NCI-H1092 (cell line): ENCODE measurements around the gene MED23.
"Not testable (repeated sequence)": the region's sequence is repeated elsewhere in the genome, so short reads cannot be mapped to it uniquely, and the experiment has no call there.

Source experiments
- DNase-seq: peaks from one replicate; lab custom pipeline; 2025; lab: John Stamatoyannopoulos, UW

Gene MED23

DNA sequence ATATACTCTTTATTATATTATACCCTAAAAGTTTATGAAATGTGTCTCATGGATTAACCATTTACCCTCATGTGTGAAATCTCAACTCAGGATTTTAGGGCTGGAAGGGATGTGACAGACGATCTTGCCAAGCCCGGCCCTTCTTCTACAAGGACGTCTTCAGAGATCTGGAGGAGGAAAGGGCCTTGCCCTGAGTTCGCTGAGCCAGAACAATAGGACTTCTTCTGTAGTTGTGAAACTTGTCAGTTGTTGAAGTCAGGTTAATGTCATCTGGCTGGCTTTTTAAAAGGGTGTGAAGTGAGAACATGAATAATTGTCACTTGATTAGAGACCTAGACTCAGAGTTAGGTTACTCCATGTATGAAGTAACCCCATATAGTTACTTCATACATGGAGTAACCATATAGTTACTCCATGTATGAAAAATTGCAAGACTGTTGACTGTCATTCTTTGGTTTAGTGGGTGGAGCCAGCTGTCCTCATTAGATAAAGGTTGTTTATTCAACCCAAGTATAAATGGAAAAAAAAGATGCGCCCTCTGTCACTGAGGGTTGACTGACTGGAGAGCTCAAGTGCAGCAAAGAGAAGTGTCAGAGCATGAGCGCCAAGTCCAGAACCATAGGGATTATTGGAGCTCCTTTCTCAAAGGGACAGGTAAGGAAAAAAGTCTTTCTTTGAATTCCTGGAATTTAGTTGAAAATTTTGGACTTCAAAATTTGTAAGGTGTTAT is 55.2 kb downstream of the MED23 start, which contains the start of gene ARG1:
Gene ARG1, plus strand, starts transcription at position 541 of the 730 bp plus-strand sequence. Its CDS starts 57 bp downstream, at position 598.
- DNase-seq = no peak

DNA sequence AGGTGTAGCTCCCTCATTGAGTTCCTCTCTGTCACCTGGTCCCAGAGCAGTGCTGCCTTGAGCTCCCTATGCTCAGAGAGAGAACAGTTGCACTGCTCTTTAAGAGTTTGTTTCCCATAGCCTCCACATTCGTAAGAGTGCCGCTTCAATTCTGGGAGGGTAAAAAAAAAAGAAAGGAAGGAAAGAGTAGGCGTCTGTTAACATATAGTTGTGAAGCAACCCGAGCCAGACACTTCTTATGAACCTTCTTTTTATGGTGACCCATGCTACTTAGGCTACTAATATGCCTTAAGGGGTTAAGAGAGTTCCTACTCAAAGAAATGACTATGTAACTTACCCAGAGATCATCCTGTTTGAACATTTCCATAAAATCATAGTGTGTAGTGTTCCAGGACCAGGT is 59.3 kb downstream of the MED23 start:
- no peak for DNase-seq

DNA sequence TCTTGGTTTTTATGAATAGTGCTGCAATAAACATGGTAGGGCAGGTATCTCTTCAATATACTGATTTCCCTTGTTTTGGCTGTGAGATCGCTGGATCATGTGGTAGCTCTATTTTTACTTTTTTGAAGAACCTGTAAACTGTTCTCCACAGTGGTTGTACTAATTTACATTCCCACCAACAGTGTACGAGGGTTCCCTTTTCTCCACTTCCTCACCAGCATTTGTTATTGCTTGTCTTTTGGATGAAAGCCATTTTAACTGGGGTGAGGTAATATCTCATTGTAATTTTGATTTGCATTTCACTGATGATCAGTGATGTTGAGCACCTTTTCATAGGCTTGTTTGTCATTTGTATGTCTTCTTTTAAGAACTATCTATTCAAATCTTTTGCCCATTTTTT is 63.0 kb downstream of the MED23 start:
- DNase-seq = no peak

DNA sequence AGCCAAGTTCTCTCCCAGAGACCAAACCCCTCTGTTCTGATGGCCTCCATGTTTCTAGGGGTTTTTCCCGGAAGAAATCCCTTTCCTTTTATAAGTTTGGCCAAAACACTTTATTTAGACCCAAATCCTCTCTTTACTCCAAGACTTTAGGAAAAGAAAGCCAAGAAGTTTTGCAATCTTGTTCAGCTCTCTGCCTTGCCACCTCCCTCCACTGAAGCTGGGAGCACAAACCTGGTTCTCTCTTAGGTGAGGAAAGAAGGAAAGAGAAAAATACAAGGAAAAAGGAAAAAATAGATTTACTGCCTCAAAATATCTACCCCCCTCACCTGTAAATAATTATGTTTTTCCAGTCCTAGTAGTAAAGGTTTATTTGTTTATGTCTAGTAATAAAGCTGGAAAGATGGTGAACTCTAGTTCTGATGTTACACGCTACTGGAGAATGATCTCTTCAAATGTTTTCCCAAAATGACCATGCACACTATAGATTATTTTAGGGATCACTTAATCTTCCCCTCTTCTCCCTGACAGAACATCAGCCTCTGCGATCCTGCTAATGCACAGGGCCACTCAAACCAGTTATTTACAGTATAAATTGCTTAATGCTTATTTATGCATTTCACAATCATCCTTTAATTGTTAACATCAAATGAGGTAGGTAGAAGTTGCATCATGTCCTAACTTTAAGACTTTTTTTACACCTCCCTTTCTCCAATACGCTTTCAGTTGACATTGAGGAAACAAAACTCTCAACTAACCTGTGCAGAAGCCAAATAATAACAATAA is 65.9 kb downstream of the MED23 start:
- DNase-seq = no peak

DNA sequence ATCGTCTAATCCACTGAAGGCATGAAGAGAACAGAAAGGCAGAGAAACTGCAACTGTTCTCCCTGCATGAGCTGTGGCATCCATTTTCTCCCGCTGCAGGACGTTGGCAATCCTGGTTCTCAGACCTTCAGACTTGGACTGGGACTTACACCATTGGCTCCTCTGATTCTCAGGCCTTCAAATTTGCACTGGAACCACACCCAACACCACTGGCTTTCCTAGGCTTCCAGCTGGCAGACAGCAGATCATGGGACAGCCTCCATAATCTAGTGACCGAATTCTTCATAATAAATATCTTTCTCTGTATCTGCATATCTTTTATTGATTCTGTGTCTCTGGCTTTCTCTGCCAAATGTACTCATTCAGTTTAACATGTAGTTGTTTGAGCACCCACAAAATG is 69.1 kb downstream of the MED23 start:
- no peak for DNase-seq

DNA sequence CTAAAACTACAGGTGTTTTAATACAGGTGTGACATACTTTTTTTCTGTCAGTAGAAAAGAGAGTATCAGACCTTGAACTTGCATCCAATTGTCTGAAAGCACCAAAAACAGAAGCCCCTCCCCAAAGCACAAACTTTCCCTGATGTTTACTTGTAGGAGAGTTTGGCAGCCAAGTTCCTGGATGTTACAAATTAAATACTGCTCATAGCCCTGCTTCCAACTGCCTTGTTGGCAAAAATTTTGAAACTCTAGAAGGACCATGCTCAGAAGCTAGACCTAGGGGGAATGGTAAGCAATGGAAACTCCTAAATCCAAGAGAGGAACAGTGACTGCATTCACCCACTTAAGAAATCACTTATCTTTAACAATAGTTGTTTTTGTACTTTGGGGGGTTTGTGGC is 72.0 kb downstream of the MED23 start:
- DNase-seq = no peak

DNA sequence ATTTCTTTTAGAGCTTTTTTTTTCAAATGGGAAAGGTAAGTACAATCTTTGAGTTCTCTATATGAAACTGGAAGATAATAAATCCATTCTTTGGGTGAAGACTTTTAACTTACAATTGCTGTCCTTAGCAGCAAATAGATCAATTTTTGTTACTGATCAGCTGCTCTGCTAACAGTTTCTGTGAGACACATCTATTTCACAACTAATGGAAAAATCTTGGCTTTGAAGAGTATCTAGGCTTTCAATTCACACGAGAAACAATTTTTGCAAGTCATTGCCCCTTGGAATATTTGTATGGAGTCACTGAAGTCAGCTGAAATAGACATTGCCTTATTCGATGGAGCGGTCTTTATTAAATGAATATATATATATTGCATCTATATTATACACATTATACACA is 75.5 kb downstream of the MED23 start:
- no peak for DNase-seq

DNA sequence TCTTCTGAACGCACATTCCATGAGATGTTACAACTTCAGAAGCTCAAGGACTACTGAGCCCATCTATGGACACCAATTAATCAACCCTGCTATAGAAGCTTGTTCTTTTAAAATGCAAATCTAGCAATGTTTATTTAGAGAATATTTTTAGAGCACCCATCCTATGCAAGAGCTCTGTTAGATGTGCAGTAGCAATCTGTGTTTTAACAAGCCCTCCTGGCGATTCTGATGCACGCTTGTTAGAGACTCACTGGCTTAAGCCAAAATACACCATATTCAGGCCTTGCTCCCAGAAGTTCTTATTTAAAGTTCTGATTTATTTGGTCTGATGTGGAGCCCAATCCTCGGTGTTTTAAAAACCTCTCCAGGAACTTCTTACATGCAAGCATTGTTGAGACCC is 76.1 kb downstream of the MED23 start:
- no peak for DNase-seq

DNA sequence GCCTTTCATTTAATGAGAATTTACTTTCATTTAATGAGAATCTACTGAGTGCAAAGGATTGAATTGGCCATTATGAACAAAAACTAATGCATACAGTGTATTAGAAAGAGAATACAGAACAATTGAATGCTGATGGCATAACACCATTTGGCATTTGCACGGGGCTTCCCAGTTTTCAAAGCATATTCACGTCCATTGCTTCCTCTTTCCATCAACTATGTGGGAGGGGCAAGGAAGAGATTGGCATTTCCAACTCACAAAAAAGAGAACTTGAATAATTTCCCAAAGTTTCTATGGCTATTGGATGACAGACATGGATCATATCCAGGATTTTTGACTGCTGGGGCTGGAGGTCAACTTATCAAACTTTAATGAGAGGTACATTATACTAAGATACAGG is 78.2 kb downstream of the MED23 start:
- DNase-seq = no peak

DNA sequence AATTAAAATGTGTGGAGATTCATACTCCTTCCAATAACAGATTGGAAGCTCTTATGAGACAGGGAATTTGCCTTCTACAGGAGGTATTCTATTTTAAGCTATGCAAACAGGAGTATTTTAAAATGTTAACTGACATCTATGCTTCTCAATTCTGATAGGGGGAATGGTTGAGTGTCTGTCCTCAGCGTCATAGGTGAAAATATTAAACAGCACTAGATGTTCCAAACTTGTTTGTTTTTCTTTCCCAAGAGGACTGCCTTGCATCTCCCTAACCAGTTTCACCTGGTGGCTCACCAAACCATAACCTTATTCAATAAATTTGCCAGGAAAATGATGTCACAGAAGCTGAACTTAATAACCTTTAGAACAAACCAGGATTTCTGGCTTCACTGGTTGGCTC is 79.6 kb downstream of the MED23 start:
- DNase-seq = no peak

DNA sequence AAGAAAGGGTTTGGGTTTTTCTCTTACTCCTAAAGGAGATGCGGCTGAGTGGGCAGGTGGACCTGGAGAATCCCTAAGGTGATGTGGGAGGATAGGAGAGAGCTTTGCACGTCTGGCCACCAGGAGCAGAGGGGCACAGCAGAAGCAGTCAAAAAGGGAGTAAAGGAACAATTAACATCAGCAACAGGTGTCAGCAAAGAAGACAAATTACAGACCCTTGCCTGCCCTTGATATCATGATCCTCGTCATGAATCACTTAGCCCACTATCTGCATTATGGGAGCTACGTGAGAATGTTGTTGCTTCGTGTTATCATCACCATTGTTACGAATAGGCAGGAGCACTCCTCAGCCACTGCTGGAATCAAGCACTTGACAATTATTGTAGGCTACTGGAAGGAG is 80.6 kb downstream of the MED23 start:
- no peak for DNase-seq

DNA sequence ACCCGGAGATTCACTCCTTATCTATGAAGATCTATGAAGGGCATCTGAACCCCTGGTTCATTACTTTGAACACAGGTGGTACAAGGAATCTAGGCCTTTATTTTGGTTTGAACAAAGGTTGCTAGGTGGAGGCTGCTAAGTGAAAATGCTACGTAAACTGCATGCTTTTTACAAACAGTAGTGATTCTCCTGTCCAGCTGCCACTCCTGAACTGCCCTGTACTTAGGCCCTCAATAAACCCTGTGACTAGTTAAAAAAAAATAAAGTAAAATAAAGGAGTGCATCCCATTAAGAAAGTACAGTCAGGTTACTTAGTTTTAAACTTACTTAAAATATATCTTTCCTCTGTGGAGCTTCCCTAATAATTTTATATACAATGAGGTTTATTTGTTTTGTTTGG is 82.7 kb downstream of the MED23 start:
- no peak for DNase-seq

DNA sequence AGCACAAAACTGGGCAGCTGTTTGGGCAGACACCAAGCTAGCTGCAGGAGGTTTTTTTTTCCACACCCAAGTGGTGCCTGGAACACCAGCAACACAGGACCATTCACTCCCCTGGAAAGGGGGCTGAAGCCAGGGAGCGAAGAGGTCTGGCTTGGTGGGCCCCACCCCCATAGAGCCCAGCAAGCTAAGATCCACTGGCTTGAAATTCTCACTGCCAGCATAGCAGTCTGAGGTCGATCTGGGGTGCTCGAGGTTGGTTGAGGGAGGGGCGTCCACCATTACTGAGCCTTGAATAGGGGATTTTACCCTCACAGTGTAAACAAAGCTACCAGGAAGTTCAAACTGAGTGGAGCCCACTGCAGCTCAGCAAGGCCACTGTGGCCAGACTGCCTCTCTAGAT is 89.4 kb downstream of the MED23 start:
- not testable (repeated sequence) for DNase-seq

DNA sequence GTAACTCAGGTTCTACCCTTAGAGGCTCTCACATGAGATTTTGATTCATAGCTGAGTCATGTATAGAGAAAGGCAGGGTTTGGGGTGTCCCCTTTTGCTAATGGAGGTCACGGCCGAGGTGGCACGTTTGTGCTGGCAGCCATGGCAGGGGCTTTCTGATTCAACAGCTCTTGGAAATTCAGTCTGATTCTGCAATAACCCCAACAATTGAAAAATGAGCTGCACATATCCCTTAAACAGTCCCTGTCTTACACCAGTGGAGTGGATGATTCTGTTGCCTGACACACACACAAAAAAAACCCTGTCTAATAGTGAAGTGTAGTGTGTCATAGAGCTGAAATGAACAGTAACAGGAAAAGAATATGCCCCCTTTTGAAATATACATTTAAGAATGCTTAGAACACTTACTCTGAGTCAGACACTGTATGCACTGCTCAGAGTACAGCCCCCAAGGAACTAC is 95.4 kb downstream of the MED23 start:
- no peak for DNase-seq

DNA sequence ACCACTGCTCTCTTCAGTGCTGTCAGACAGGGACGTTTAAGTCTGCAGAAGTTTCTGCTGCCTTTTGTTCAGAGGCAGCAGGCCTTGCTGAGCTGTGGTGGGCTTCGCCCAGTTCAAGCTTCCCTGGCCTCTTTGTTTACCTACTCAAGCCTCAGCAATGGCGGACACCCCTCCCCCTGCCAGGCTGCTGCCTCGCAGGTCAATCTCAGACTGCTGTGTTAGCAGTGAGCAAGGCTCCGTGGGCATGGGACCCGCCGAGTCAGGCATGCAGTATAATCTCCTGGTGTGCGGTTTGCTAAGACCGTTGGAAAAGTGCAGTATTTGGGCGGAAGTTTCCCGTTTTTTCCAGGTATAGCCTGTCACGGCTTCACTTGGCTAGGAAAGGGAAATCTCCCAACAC is 96.4 kb downstream of the MED23 start:
- not testable (repeated sequence) for DNase-seq

DNA sequence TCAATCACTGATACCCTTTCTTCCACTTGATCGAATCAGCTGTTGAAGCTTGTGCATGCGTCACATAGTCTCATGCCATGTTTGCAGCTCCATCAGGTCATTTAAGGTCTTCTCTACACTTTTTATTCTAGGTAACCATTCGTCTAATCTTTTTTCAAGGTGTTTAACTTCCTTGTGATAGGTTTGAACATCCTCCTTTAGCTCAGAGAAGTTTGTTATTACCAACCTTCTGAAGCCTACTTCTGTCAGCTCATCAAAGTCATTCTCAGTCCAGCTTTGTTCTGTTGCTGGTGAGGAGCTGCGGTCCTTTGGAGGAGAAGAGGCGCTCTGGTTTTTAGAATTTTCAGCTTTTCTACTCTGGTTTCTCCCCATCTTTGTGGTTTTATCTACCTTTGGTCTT is 97.1 kb downstream of the MED23 start:
- DNase-seq = not testable (repeated sequence)

DNA sequence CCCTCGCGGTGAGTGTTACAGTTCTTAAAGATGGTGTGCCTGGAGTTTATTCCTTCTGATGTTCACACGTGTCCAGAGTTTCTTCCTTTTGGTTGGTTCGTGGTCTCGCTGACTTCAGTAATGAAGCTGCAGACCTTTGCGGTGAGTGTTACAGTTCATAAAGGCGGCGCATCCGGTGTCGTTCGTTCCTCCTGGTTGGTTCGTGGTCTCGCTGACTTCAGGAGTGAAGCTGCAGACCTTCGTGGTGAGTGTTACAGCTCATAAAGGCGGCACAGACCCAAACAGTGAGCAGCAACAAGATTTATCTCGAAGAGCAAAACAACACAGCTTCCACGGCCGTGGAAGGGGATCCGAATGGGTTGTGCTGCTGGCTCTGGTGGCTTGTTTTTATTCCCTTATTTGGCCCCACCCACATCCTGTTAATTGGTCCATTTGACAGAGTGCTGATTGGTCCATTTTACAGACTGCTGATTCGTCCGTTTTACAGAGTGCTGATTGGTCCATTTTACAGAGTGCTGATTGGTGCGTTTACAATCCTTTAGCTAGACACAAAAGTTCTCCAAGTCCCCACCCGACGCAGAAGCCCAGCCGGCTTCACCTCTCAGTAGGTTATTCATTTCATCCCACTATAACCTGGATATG is 103.2 kb downstream of the MED23 start:
- no peak for DNase-seq

DNA sequence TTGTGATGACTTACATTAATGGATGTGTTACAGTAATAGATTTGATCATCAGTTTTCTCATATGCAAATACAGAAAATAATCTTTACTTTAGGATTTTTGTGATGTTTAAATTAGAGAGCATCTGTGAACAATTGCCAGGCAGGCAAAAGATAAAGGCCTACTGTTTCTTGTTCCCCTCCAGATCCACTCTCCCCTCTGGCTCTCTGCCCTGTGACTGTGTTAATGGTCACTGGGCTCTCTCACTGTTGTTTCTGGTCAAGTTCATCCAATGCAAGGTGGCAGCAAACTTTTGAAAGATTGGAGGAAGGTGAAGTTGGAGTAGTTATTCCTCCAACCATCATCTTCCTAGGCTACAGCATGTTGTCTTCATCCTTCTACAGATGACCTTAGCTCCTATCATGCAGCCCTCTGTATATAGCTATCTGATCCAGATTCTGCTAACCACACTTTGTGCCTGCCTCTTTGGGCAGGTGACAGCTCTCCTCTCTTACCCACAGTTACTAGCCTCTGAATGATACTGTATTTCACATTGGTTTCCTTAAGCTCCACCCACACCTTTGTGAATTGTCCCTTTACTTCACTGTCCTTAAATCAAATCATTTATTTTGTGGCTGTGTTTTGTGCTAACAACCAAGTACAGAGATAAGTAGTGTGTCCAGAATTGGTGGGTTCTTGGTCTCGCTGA is 103.9 kb downstream of the MED23 start:
- no peak for DNase-seq
